Tibial nerve (tissue), 4 donors: ENCODE data around the gene SFT2D2.

ENCODE experiments used
- CTCF ChIP-seq, 5 experiments: fragments of 200-600 bp in 3 of 5; fragments of 450-650 bp in 2 of 5; sonication (generic) in 3 of 5; IDR thresholded peaks; one replicate each; pipeline ENCODE4 v1.5.1; 2016 to 2019; ENCODE audit warnings: antibody characterized with exemption in 5 of 5, mild to moderate bottlenecking in 3 of 5, moderate library complexity in 2 of 5
- EP300 ChIP-seq, 2 donors: sonication (generic); formaldehyde crosslinking; IDR thresholded peaks; one replicate each; pipeline ENCODE4 v1.6.1; 2017; ENCODE audit warnings: antibody characterized with exemption in 2 of 2, mild to moderate bottlenecking in 1 of 2
- POLR2A ChIP-seq, 2 donors: fragments of 450-650 bp; IDR thresholded peaks; one replicate each; pipeline ENCODE4 v1.6.1; 2017; ENCODE audit warnings: antibody characterized with exemption in 2 of 2, mild to moderate bottlenecking in 2 of 2, moderate library complexity in 2 of 2

- TF ChIP-seq POLR2A (IDR thresholded peaks at IDR 0.05), result no peak
- no peak for TF ChIP-seq CTCF (IDR thresholded peaks at IDR 0.05)
- no peak for TF ChIP-seq EP300 (IDR thresholded peaks at IDR 0.05)
Observed at GRCh38 chr1:168271636-168272035, 45.8 kb downstream of the SFT2D2 start.
